Midbrain (tissue), 1 donor: ENCODE data around the gene WFDC5.

Experiments used
- DNase-seq: peaks from one replicate; lab custom pipeline; 2025; lab: John Stamatoyannopoulos, UW

WFDC5 gene

DNA sequence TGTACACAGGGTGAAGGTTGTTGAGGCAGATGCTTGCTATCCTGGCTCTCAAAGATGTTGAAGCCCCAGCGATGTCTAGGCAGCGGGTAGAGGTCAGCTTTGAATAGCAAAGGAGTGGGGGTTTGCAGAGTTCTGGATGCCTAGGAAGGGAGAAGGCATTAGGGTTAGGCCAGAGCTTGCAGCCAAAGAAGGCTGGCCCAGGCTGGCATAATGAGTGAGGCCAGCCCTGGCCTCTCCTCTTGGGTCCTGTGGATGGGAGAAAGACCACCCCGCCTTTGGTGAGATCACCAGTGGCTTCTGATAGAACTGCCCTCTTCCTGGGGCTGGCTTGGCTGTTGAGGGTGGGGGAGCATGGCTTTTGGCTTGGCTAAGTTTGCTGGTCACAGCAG lies 406 bp upstream of the WFDC5 start:
- DNase-seq, result no peak

DNA sequence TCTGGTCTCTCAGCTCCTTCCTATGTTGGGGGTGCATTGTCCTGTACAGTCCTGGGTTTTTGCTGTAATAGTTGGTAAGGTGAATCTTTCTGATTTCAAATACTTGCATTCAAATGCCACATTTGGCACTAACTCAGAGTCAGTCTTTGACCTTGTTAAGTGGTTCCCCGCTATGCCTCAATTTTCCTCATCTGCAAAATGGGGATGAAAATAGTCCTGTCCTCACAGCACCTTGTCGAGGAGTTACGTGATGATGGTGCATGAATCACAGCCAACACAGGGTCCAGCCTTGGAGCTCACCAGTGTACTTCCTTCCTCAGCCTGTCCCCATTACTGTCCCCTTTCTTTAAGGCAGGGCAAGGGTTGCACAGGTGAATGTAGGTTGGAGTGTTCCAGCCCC lies 1.1 kb downstream of the WFDC5 start:
- no peak for DNase-seq

DNA sequence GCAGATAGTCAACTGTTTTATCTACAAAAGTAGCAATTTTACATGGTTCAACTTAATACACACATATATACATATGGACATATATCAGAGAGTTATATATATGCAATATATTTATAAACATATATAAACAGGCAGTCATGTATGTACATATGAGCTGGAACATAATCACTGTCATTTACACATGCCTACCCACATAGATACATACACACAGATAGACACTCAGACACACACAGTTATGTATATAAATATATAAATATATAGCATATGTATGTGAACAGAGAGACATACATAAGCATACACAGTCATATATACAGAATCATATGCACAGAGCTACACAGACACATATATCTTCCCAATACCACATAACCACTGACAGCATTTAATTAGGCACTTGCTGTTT lies 2.2 kb downstream of the WFDC5 start:
- DNase-seq, result no peak

DNA sequence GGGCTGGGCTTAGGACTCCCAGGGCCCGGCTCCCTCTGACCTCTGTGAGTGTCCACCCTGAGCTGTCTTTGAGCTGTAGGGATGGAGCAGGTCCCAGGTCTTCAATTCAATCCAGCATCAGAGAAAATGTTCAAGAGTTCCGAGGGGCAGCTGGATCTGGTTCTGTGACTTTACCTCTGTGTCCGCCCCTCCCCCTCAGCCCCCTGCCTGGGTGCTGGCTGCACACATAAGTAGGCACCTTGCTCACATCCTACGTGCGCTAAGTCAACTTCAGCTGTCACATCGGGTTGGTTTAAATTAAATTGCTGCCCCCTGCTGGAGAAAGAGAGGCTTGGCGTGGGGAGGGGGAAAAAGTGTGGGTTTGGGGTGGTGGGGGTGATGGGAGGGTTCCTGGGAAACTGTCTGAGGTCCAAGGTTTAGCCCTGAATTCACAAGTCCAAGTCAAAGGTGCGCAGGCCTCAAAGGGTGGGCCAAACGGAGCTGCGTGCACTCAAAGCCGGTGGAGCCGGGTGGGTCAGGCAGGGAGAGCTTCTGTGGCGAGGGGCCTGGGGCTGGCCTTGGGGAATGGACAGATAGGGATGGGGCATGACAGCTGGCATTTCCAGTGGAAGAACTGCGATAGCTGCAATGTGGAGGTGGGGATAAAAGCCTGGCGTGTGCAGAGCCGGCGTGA lies 3.0 kb downstream of the WFDC5 start:
- DNase-seq, result no peak

DNA sequence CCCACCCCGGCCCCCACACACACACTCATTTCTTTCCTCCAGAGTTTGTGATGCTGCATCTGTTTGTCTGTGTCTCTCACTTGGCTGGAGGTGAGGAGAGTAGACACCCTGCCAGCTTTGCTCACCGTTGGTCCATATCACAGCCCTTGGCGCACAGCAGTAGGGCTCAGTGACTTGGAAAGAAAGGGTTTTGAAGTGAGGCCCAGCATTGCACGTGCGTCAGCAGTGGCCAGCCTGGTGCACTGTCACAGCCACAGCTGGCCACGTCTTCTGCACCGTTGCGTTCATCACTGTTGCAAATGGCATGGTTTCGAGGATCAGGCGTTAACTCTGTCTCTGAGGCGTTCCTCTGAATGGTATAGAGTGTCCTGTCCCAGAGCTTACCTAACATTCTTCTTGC lies 3.7 kb downstream of the WFDC5 start:
- no peak for DNase-seq

DNA sequence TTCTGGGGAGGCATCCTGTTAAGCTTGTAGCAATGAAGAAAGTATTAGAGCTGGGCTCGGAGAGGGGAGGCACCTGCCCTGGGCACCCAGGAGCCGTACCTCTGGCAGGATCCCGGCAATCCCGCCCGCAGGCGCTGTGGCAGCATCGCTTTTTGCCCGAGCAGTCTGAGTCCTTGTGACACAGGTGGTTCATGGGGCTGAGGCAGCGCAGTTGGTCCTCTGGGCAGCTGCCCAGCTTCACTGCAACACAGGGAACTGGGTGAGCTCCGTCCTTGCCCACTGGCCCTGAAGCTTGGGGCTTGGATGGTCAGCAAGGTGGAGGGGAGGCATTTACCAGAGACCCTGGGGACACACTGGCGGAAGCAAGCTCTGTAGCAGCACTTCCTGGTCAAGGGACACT lies 4.7 kb downstream of the WFDC5 start:
- DNase-seq, result no peak

DNA sequence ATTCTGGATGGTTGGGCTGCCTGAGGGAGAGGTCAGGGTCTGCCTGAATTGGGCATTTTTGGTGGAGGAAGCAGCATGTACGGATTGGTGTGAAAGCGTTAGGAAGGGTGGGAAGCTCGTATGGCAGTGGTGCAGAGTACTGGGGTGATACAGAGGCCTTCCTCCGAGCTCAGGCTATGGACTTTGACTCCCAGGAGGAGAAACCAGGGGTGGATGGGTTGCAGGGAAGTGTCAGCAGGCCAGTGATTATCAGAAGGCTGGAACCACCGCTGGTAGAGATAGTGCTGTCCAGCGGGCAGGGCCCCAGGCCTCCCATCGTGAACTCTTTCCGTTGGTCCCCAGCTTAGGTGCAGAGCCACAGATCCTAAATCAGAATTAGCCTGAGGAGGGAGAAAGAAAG lies 5.3 kb downstream of the WFDC5 start:
- no peak for DNase-seq

DNA sequence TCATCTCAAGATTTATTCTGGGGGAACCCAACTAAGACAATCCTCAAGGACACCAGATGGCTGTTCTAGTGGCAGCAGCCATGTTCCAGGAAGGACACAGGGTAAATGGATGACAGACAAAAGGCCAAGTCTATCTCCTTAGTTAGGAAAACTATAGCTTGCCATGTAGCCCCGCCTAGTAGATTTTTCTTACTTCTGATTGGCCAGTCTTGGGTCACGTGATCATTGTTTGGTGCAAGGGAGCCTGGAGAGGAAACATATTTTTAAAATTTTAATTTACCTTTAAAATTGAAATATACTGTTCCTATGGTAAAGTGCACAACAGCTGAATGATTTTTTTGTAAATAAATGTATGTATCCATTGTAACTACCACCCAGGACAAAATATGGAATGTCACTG lies 9.7 kb downstream of the WFDC5 start:
- no peak for DNase-seq

DNA sequence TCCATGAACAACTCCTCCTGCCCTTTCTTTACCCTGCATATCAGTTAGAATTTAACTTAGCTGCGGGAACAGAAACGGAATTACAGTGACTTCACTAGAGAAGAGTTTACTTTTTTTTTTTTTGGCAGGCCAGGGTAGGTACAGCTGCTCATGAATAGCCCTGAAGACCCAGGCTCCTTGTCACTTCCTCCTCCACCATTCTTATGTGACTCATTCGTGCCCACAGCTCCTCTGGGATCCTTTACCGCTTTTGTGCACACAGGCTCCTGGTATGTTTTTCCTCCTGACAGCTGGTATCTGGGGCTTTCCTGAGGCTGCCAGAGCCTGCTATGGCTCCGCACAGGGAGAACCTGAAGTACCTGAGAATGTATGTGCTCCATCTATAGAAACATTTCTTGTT lies 10.2 kb downstream of the WFDC5 start:
- no peak for DNase-seq

DNA sequence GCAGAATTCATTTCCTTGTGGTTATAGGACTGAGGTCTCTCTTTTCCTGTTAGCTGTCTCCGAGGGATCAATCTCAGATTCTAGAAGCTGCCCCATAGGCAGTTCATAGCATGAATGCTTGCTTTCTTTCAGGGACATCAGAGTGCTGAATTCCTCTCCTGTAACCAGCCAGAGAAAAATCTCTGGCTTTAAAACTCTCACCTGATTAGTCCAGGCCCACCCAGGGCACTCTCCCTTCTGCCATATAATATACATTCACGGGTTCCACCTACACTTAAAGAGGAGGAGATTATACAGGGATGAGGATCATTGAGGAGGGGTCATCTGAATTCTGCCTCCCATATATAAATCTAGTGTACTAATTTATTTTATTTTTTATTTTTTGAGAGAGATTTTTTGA lies 11.9 kb downstream of the WFDC5 start:
- no peak for DNase-seq

DNA sequence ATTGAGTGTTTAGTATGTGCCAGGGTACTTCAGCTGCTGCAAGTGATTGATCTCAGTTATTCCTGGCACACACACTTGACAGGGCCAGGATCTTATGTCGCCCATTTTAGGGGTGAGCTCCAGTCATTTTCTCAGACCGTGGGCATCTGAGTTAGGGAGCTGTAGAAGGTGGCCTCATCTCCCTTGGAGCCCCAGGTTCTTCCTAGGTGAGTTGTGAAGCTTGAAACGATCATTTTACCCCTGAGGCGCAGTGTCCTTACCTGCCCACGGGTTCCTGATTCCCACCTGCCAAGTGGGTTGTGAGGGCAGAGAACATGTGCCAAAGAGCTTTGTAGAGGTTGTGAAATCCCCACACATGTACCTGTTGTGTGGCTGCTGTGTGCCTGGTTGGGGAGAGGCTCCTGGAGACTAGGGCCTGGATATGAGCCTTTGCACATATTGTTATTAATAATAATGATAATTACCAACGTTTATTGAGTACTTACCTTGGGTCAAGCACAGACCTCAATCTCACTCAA lies 13.6 kb downstream of the WFDC5 start:
- DNase-seq, result no peak

DNA sequence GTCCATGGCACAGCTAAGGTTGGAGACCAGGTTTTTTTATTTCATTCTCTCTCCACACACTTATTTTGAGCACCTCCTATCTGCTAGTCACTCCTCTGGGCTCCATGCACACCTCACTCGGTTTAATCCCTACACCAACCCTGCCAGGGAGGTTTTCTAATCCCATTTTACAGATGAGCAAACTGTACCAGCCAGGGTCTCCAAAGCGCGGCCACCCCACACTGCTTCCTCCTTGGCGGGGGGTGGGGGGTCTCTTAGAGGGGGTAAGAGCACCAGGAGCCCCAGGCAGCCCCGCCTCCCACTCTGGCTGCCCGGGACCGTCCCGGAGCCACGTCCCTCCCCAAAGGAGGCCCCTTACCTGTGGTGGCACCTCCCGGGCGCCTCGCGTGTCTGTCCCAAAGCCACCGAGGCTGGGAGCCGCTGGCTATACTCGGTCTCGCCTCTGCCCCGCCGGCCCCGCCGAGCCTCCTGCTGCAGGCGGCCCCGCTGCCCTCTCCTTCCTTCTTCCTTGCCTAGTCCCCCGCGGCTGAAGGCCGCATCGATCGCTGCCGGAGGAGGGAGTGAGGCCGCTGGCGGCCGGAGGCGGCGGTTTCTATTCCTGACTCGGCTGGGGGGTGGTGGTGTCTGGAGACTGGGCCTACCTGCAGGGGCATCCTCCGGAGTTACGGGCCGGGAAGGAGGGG lies 14.3 kb downstream of the WFDC5 start, which contains the start of gene KCNS1:
Gene KCNS1 (minus strand): TSS at position 565 of the 683 bp plus-strand sequence. CDS start 1,891 bp downstream, outside the sequence.
- DNase-seq, result no peak

DNA sequence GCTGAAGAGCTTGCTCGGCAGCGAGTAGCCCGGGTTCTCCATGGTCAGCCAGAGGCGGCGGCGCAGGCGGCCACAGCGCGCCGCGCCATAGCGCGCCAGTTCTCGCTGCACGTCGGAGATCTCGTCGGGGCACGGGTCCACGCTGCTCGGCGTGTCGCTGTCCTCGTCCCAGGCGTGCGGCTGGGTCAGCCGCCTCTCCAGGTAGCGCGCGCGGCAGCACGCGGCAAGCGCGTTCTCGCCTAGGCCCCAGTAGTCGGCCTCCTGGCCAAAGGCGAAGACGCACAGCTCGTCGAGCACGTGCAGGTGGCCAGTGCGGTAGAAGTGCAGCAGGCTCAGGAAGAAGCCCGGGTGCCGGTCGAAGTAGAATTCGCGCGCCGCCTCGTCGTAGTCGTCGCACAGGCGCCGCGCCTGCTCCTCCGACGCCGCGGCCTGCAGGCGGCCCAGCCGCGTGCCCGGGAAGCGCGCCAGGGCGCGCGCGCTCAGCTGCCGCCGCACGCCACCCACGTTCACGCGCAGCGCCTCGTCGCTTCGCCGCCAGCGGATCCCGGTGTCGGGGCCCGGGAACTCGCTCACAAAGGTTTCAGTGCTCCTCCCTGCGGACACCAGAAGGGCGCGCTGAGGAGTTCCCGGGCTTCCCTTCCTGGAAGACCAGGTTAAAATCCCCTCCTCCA lies 16.7 kb downstream of the WFDC5 start:
- no peak for DNase-seq

DNA sequence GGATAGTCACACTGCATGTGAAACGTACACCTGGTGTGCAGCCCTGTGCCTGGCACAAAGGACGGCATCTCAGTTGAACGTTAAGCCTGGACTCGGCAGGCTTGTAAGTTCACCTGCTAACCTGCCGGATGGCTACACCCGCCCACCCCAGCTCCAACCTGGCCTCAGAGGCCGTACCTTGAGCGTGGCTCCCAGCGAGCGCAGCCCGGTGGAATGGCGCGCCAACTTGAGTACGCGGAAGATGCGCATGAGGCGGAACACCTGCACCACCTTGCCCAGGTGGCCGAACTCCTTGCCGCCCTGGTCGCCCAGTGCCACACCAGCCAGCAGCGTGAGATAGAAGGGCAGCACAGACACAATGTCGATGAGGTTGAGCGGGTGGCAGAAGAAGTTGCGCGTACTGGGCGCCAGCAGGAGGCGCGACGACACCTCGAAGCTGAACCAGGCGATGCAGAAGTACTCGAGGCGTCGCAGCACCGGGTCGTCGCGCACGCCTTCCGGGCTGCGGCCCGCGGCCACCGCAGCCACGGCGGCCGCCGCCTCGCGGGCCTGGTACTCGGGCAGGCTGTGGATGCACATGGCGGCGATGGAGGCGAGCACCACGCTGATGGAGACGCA lies 17.4 kb downstream of the WFDC5 start:
- no peak for DNase-seq

DNA sequence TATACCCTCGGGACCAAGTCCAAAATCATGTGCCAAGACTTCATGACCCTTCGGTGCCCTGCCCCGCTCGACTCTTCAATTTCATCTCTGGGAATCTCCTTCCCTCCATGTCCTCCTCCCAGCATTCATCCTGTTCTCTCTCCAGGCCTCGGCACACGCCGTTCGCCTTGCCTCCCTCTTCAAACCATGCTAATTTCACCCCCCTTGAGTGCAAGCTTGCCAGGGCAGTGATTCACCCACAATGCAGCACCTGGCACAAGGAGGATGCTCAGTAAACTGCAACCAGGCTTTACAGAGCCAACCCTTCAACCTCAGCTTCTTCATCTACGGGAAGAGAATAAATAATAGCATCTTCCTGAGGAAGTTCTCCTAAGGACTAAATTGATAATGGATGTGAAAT lies 18.2 kb downstream of the WFDC5 start:
- DNase-seq, result no peak

DNA sequence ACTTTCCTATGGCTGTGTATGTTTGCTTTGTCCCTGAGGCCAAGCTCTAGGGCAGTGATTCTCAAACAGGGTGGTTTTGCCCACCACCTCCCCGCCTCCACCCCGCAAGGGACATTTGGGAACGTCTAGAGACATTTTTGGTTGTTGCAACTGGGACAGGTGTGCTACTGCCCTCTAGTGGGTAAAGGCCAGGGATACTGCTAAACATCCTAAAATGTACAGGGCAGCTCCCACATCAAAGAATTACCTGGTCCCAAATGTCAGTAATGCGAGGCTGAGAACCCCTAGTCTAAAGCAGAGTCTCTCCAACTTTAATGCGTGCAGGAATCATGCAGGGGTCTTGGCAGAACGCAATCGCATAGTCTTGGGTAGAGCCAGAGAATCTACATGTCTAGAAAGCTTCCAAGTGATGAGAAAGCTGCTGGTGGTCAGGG lies 19.2 kb downstream of the WFDC5 start:
- DNase-seq, result peak; percentile 69

DNA sequence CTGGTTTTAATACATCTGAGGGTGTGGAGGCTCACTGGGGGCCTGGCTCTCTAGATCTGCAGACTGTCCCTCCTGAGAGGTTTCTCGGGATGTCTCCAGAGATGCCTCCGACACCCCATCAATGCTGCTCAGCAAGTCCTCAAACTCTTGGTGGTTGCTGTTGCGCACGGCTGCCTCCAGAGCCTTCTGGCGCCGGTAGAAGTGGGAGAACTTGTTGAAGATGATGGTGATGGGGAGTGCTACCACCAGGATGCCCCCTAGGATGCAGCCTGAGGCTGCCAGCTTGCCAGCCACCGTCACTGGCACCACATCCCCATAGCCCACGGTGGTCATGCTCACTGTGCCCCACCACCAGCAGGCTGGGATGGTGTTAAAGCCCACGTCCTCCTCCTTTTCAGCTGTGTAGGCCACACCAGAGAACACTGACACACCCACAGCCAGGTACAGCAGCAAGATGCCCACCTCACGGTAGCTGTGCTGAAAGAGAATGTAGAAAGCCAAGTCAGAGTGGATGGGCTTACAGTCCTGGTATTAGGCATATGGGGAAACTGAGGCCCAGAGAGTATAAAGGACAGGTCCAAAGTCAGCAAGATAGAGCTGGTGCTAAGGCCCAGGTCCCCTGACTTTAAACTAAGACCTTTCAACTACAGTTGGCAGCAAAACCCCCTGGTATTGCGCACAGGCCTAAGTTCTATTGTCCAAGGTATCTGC lies 20.0 kb downstream of the WFDC5 start:
- DNase-seq, result no peak

DNA sequence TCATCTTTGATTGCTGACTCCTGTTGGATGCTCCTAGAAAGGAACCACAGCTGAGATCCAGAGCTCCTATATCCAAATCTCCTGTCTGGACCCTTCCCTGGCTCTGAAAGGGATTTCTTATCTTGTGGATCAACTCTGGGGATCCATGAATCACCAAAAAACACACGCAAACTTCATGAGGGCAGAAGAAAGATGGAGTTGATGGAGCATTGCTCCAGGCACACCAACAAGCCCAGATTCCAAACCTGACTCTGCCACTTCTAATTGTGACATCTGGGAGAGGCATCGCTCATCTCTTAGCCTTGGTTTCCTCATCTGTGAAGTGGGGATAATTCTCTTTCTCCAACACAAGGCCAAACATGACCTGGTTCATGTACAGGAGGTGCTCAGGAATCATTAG lies 20.8 kb downstream of the WFDC5 start:
- no peak for DNase-seq

DNA sequence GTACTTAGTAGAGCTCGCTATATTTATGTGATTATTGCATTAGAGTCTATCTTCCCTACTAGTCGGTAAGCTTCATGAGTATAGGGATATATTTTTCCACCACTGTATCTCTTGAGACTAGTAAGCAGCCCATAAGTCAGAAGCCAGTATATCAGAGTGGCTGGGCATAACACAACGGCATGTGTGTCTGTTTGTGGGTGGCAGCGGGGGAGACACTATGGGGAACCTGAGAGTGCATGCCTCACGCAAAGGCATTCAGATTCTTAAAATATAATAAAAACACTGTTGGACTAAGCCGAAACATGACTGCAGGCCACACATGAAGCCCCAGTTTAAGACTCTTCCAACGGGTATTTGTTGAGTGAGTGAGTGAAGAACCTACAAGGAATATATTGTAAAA lies 22.1 kb downstream of the WFDC5 start:
- DNase-seq, result no peak

DNA sequence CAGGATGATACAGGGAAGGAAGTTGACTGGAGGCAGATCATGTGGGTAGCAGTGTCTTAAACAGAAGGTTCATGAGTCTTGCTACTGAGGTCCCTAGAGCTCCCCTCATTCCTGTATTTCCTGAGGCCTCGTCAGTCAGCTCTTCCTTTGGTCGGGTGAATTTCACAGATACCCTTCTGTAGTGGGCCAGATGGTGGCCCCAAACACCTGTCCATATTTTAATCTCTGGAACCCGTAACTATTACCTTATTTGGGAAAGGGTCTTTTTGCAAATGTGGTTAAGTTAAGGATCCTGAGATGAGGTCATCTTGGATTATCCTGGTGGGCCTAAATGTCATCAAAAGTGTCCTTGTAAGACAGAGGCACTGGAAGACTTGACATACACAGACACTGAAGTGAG lies 23.6 kb downstream of the WFDC5 start:
- no peak for DNase-seq

DNA sequence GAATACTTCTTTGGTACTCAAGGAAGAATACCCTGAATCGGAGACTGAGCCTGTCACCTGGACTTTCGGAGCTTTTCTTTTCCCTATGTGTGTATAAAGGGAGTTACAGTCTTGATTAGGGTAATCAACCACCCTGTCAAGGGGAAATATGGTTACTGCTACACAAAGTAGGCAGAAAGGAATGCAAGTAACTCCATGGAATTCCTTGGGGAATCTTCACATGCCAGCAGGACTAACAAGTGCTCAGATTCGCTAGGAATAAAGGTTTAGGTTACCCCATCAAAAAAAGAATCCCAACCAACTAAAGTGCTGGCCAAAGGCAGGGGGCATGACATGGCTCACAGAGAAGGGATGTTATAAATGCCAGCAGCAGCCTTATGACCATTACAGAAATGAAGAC lies 24.5 kb downstream of the WFDC5 start:
- no peak for DNase-seq

DNA sequence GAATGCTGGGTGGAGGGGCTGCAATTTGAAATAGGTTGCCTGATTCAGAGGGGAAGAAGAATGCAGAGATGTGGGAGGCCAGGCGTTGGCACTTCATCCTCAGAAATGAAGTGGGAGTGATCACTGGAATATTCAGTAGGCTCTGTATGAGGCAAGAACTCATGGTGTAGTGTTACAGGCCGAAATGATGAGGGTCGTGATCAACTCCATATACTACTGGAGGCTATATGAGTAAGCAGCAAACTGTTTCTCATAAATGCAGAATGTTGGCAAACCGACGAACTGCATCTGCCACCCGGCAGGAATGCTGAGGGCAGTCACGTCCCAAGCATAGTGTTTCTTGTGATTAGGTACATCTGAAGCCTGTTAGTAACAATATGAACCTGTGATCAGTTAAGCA lies 26.7 kb downstream of the WFDC5 start:
- DNase-seq, result no peak
